Measurements from ENCODE around the gene USH1C. TPM values are rescaled to one million over a fixed set of nuclear protein-coding genes. Genes with fewer than 3 reads are reported as not detected.

Gene USH1C
- total and polyA plus RNA-seq, 9 of the 15 experiments (the other 6 are each of a cell fraction or from before 2014, with no cell fraction given): 0.04 TPM; not detected in 8

DNA sequence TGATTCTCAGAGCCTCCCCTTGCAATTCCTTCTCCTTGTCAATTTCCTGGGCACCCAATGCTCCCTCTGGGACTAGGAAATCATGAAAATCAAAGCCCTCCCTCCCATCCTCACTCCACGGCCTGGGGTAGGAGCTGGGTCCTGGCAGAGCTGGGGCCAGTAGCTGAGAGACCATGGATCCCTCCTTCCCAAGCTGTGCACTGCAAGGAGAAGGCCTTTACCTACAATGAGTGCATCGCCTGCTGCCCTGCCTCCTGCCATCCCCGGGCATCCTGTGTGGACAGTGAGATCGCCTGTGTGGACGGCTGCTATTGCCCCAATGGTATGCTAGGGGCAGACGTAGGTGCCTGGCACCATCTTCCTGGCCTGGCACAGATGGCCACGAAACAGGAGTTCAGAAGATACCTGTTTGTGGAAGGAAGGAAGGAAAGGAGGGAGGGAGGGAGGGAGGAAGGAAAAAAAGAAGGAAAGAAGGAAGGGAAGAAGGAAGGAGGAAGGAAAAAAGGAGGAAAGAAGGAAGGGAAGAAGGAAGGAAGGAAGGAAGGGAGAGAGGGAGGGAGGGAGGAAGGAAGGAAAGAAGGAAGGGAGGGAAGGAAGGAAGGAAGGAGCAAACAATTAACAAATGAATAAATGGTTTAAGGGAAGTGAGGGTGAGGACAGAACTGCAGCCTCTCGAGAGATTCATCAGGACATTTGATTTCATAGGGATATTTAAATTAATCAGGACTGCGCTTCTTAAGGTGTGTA lies 15.3 kb upstream of the USH1C start:
- Histone ChIP-seq H3K27me3 (ENCODE audit: control insufficient read depth in 2 of 2, insufficient read depth in 2 of 2, low read length in 2 of 2) (peaks cover 2 to 22% of the 10 kb centered on the region in 2 experiments; a peak in 2 of 5 replicates), H4K20me1 (replicated peaks; ENCODE audit: control insufficient read depth, insufficient read depth, low read length) (peaks cover 6% of the 10 kb centered on the region; the same call in 1 of the 2 replicates), H3K9me1 (ENCODE audit: control insufficient read depth, insufficient read depth, low read length) (no peaks in the 10 kb centered on the region), H3K4me1 (replicated peaks in 1 of 2; ENCODE audit: control insufficient read depth in 2 of 2, insufficient read depth in 2 of 2, low read length in 2 of 2) (no peaks in the 10 kb centered on the region; a peak in 1 of 5 replicates), H3K9ac (ENCODE audit: insufficient read depth in 1 of 2, low read depth in 2 of 2, low read length in 2 of 2) (peak overlapping the region in 1 of 2 experiments; percentile 13; a peak in 1 of 4 replicates), H3K36me3 (ENCODE audit: control insufficient read depth, insufficient read depth, low read length) (no peaks in the 10 kb centered on the region), H3K9me3 (replicated peaks; ENCODE audit: control insufficient read depth, insufficient read depth, low read depth, low read length) (no peaks in the 10 kb centered on the region), H3K27ac (ENCODE audit: extremely low read depth, low read depth, low read length) (no peak overlapping the region), H3K79me2 (ENCODE audit: control insufficient read depth, insufficient read depth, low read length) (no peaks in the 10 kb centered on the region), H2AFZ (ENCODE audit: low read depth, low read length) (no peak overlapping the region), H3K4me3 (no peak overlapping the region), H3K4me2 (ENCODE audit: insufficient read depth, low read length) (no peak overlapping the region)
- BruUV-seq (replicated peaks): no TSS peak
- ATAC-seq (no peak), FAIRE-seq (no peak), DNase-seq (ENCODE audit: extremely low read depth in 1 of 4, low spot score in 3 of 4) (no peak)
- in situ Hi-C loops (cut with MboI): no loop called here
- TF ChIP-seq, protein P1, sequence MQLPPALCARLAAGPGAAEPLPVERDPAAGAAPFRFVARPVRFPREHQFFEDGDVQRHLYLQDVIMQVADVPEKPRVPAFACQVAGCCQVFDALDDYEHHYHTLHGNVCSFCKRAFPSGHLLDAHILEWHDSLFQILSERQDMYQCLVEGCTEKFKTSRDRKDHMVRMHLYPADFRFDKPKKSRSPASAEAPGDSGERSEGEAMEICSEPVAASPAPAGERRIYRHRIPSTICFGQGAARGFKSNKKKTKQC (CRISPR knock-in tag; IDR thresholded peaks at IDR 0.05): no peak
- TF ChIP-seq TAL1 (IDR thresholded peaks at IDR 0.05) (no peak), ILF3 (IDR thresholded peaks at IDR 0.05; ENCODE audit: borderline replicate concordance) (no peak), HDAC6 (IDR thresholded peaks at IDR 0.05; ENCODE audit: low read depth, low read length) (no peak), ARHGAP35 (IDR thresholded peaks at IDR 0.05; ENCODE audit: partially characterized antibody) (no peak)
- POLR2A ChIA-PET: interaction anchor here (0.7 to 1.1 kb wide), 2 partner anchors 18 to 479 kb away, joined by 3 to 4 read pairs; no protein-coding TSS in a partner anchor
- intact Hi-C loops (cut with micrococcal nuclease): no loop called here
- 3% methylated on average over 9 of the region's 9 CpGs for WGBS (ENCODE audit: insufficient coverage, low coverage, missing lambda C conversion rate)
- CTCF ChIA-PET (ENCODE audit: low intra/inter-chr PET ratio): no interaction called here
